Left lobe of liver (tissue), 2 donors: ENCODE data around the gene TMEM271. TPM values are rescaled to one million over a fixed set of nuclear protein-coding genes. Genes with fewer than 3 reads are reported as not detected.

ENCODE experiments used
- ATAC-seq: fragments of 200-7000 bp; cut with Tn5 transposase; one replicate; pipeline ENCODE4 v1.9.1; 2020; ENCODE audit warnings: mild to moderate bottlenecking, moderate library complexity
- DNase-seq: peaks from one replicate; pipeline ENCODE4 v3.0.0-alpha.2; 2020; ENCODE audit warnings: low spot score
- total RNA-seq: library from RNA; stranded (reverse); gene quantifications from one replicate; pipeline ENCODE4 v1.2.1, GENCODE V29; 2021
- donor health status: DM: no; HTN: no; CAD: no; lungs with moderate emphysema.
- donor health status: DM: no; HTN: yes; CAD: no.

The TMEM271 gene
- total RNA-seq, 1 donor from 2014 or later: not detected

DNA sequence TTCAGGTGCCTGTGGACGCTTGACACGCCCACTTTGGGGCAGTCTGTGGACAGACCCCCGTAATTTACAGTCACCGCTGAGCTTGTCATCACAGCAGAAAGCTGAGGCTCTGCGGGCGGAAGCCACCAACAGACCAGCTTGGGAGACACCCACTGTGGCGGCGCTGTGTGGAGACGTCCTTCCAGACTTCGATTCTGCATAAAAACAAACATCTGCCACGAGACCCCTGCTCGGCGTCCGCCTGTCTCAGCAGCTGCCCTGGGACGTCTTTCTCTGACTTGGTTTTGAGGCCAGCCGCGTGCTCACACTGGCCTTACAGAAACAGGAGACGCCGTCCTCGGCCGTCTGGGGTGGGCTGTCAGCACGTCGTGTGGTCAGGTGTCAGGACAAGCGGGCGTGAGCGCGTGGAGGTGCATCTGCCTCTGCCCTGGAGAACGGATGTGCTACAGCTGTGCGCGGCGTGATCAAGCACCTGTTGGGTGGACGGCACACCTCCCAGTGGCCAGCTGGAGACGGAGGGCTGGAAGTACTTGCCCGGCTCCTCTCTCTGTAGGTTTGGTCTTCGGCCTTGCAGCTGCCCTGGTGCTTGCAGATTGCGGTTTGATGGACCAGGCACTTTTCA lies 39.6 kb downstream of the TMEM271 start:
- DNase-seq (no peak), ATAC-seq (no peak)

- no peak for ATAC-seq
- DNase-seq: no peak
These were observed 40.2 kb downstream of the TMEM271 start for GRCh38 chr4:535924-536281.

DNA sequence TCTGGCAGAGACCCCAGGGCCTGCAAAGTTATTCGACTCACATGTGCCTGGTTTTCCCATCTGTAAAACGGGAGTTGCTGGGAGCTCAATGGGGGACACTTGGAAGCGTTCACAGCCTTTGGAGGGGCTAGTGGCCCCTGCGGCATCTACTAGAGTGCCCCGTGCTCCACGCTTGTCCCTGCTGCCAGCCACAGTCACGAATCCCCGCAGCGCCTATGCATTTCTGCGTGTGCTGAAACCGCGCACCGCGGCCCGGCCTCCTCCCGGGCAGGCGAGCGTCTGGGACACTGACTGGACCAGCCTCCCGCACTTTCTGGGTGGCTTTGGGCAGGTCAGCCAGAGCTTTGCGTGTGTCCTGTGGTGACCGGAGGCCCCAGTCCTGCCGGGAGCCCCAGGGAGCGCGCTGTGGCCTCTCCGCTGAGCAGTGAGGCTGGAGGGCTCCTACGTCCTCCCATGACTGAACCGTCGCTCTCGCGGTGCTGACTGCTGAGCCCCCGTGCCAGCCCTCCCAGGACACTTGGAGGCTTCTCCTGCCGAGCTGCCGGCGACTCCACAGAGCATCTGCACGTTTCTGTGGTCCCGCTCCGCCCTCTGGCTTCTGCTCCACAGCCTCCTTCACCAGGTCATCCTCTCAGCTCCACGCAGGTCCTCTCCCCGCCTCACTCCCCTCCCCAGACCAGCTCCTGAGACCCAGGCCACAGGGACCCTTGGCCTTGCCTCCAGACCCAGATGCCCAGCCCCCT lies 40.7 kb downstream of the TMEM271 start:
- ATAC-seq: no peak
- no peak for DNase-seq

- DNase-seq: no peak
These were observed 41.4 kb downstream of the TMEM271 start for GRCh38 chr4:534576-535151.

GRCh38 chr4:534101-534575 lies 42.0 kb downstream of the TMEM271 start:
- ATAC-seq (no peak), DNase-seq (no peak)

More at GRCh38 chr4:534576-535151, 41.4 kb downstream of the TMEM271 start:
- no peak for ATAC-seq

DNA sequence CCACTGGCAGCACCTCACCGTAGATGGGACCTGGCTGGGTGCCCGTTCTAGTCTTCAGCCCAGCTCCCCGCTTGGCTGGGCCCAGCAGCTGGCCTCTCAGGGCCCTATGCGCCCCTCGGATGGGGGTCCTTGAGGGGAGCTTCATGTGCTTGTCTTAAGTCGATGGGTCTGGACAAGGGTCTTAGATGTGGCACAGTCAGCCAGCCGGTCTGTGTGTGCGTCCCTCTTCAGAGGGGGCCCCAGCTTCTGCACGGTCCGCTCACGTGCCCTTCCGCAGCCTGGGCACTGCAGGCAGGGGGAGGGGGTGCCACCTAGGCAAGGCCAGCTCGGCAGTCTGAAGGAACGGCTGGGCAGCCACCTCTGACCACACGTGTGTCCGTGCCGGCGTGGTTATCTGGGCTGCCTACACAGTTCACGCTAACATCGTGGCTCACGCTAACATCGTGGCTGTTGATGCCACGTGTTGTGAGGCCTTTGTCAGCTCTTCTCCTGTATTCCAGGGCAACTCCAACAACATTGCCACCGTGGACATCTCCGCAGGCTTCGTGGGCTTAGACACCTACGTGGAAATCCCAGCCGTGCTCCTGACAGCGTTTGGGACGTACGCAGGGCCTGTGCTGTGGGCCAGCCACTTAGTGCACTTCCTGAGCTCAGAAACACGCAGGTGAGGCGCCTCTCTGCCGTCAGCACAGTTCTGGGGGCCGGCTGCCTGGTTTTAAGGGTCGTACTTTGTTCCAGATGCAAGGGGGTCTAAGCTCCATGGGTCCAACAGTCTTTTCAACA lies 42.6 kb downstream of the TMEM271 start:
- ATAC-seq: no peak
- no peak for DNase-seq

GRCh38 chr4:532588-533317 lies 43.3 kb downstream of the TMEM271 start:
- no peak for ATAC-seq
- no peak for DNase-seq

GRCh38 chr4:531721-532565 lies 44.2 kb downstream of the TMEM271 start:
- ATAC-seq (no peak), DNase-seq (no peak)

GRCh38 chr4:531076-531475 lies 45.0 kb downstream of the TMEM271 start:
- DNase-seq: no peak
- no peak for ATAC-seq

- no peak for ATAC-seq
These were observed 45.9 kb downstream of the TMEM271 start for GRCh38 chr4:530017-530781.

GRCh38 chr4:529563-529962 lies 46.5 kb downstream of the TMEM271 start:
- no peak for DNase-seq
- no peak for ATAC-seq

More at GRCh38 chr4:530017-530781, 45.9 kb downstream of the TMEM271 start:
- DNase-seq: no peak

- DNase-seq: no peak
- ATAC-seq: no peak
These were observed 47.3 kb downstream of the TMEM271 start for GRCh38 chr4:528835-529234.

DNA sequence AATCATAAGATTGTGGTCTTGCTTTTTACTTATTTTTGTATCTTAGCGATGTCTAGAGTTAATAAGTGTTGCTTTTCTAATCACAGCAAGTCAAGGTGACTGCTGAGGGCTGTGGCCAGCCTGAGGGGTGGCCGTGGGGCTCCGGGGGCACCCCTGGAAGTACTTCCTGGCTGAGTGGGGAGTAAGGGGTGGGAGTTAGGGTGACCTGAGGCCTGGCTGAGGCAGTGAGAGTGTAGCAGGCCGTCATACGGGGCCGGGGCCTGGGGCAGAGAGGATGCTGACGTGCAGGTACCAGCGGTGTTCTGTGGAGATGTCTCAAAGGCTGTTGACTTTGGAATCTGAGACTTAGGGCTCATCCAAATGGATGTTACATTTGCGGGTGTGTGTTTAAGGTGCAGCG lies 47.8 kb downstream of the TMEM271 start:
- ATAC-seq (no peak), DNase-seq (no peak)

DNA sequence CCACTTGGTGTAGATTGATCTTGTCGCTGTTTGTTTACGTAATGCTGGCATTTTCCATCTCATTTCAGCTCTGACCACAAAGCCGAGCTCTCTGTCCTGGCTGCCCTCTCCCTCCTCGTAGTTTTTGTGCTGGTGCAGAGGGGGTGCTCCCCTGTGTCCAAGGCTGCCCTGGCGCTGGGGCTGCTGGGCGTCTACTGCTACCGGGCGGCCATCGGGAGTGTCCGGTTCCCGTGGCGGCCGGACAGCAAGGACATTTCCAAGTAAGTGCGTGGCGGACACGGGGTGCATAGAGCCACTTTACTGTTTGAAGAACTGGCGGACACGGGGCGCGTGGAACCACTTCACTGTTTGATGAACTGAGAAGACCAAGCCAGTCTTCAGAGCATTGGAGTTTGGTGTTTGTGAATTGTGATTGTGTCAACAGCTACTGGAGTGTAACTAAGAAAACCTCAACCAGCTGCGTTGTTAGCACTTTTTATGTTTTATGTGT lies 49.1 kb downstream of the TMEM271 start:
- ATAC-seq: no peak
- no peak for DNase-seq

DNA sequence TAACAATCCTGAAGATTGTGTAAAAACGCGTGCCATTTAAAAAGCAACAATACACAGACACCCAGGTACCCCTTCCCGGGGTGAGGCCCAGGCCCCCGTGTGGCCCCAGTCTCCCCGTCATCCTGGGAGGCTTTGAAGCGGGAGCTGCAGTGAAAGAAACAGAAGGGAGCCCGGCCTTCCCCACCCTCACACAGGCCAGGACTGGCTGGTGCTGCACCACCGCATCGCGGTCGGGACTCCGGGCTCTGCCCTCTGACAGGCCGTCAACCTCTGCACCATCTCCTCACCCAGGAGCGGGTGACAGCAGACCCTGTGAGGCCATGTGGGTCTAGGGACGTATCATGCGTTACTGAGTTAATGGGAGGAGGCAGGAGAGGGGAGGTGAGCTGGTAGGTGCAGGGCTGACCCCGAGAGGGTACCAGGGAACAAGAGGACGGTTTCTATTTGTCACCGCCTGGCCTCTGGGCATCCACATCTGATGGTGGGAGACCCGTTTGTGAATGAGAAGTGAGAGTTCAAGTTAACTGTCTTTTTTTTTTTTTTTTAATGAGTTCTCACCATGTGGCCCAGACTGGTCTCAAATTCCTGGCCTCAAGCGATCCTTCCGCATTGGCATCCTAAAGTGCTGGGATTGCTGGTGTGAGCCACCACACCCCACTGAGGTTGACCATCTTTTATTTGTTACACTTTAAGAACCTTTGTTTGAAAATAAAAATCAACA lies 49.7 kb downstream of the TMEM271 start:
- DNase-seq (no peak), ATAC-seq (no peak)

- ATAC-seq (no peak), DNase-seq (no peak)
These were observed 50.4 kb downstream of the TMEM271 start for GRCh38 chr4:525660-526059.

GRCh38 chr4:524196-524595 lies 51.9 kb downstream of the TMEM271 start:
- no peak for DNase-seq
- ATAC-seq: no peak
